ENCODE data around the gene ANGPTL8. TPM values are rescaled to one million over a fixed set of nuclear protein-coding genes. Genes with fewer than 3 reads are reported as not detected.

The ANGPTL8 gene
- total RNA-seq, 1 donor from 2014 or later, result not detected

DNA sequence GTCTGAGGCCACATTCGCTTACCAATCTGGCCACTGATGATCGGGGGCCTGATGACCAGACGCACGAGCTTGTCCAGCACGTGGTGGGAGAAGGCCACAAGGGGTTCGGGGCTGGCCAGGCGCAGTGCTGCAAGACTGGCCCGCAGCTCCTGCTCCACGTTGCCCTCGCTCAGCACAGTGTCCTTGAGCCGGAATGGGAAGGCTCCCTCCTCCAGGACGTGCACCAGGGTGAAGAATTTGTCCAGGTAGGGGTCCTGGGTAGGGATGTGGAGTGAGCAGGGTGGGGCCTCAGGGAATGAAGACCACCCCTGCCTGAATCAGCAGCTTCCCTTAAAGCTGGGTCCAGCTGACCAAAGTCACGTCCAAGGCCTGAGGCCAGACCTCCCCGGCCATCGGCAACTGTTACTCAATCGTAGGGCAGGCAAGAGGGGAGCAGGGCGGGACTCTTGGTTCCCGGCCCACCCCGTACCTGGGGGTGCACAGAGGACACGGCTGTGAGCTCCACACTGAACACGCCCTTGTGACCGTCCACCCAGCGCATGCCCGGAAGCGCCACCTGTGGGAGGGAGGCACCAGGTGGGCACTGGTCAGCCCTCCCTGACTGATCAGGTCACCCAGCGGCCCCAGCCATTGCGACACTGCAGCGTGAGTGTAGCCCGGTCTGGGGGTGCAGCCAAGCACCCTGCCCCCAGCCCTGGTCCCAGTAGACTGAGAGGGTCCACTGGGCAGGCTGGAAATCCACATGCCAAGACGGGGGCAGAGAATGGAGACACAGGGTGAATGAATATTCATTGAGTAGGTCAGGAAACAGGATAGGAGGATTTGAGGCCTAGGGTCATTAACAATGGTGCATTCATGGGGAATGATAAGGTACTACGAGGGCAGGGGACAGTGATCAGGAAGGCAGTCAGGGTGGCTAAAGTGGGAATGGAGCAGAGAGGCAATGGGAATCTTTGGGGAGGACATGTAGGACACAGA lies 2.8 kb upstream of the ANGPTL8 start:
- DNase-seq, result no peak

DNA sequence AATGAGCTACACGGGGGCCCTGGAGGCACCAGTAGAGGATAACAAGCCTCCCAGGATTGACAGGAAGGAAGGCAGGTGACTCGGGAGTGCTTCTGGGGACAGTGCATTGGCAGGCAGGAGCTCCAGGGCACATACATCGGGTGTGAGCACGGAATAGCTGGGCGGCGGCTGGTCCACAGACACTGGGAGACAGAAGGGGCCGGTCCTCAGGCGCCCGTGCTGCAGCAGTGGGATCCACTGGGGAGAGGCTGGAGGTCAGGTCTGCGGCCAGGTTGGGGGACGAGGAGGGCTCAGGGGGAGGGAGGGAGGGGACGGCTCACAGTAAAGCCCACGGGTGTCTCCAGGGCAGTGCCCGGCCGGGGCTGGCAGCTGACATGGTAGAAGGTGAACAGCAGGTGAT lies 2.1 kb upstream of the ANGPTL8 start:
- no peak for DNase-seq

DNA sequence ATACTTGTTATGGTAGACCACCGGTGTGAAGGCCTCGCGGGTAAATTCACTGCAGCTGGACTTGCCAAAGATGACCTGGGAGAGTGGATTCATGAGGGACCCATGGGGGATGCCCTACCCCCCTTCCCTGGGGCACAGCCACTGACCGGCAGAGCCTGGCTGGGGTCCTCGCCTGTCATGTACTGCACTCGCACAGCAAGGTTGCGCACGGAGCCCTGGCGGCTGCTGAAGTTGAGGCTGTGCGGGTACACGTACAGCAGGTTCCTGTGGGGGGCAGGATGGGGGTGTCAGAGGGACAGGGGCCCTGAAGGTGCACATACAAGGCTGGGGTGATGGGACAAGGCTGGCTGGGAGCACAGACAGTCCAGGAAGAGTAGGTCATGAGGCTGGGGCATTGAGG lies 1.4 kb upstream of the ANGPTL8 start:
- no peak for DNase-seq

DNA sequence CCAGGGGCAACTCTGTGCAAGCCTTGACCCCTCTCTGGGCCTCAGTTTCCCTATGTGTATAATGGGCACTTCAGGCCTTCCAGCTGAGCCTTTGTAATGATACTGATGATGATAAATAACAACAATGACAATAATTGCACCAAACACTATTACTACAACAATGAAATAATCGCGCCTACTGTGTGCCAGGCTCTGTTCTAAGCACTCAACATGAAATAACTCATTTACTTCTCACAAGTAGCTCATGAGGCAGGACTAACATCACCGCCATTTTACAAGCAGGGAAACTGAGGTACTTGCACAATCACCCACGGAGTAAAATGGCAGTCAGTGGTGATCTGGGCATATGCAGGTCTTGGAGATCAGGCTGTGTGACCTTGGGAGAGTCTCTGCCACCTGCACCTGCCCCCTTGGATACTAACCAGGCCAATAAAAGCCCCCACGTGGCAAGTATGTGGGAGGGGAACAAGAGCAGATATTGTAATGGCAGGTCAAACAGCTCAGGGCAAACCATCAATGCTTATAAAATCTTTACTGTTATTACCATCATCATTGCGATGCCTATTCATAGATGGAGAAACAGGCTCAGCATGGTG lies 540 bp upstream of the ANGPTL8 start:
- DNase-seq, result no peak

DNA sequence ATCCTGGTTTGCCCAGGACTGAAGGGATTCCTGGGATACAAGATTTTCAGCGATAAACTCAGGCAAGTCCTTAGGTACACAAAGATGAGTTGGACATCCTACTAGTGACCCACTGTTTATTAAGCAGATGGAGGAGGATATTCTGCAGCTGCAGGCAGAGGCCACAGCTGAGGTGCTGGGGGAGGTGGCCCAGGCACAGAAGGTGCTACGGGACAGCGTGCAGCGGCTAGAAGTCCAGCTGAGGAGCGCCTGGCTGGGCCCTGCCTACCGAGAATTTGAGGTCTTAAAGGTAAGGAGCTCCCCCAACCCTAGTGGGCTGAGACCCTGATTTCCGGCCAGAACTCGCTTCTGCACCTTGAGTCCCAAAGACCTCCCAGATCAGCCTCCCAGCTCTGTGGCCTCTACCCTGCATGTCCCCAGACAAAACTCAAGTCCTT lies 607 bp downstream of the ANGPTL8 start:
- no peak for DNase-seq

DNA sequence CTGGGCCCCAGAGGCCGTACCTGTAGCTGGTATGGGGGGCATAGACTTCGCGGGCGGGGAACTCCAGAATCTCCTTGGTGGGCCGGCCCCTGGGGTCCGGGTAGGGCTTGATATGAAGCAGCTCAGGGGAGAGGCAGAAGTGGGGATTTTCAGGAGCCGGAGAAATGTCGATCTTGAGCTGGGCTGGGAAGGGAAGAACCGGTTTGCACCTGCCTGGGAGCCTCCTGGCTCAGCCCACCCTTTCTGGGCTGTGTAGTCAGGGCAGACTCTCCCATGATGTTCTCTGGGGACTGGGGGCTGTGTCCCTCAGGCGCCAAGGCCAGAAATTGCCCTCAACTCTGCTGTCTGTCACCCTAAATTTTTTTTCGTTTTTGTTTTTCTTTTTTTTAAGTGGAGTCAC lies 2.6 kb downstream of the ANGPTL8 start:
- DNase-seq, result no peak

DNA sequence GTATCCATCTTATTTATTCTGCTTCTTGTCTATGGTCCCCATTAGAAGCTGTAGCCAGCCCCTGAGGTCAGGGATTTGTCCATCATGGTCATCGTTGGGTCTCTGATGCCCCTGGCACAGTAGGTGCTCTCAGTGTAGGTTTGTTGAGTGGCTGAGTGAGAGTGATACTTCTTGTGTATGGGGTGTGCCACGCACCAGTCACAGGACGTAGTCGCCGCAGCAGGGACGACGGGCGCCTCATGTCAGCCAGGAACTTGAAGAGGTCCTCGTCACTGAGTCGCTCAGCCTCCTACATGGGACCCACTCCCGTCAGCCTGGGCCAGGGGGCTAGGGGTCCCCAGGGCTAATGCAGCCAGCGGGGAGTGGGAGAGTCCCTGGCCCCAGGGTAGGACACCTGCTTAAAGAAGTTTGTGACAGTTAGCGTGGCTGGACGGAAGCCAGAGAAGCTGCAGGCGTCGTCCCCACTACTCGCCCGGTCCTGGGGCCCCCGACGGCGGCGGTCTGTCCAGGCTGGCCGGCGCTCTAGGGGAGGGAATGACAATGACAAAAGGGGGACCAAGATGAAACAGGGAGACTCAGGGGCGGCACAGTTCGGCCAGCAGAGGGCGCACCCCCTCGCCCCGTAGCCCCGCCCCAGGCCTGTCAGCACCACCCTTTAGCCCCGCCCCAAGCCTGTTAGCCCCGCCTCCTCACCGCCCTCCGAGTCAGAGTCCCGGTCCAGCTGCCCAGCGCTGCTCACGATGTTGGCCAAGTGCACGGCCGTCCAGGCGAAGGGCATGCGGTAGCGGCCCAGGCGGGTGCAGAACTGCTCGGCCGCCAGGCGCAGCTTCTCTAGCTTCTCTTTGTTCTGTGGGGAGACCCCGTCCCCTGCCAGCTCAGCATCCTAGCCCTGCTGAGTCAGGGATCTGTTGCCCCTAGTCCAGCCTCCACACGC lies 3.7 kb downstream of the ANGPTL8 start:
- peak; percentile 83 for DNase-seq

DNA sequence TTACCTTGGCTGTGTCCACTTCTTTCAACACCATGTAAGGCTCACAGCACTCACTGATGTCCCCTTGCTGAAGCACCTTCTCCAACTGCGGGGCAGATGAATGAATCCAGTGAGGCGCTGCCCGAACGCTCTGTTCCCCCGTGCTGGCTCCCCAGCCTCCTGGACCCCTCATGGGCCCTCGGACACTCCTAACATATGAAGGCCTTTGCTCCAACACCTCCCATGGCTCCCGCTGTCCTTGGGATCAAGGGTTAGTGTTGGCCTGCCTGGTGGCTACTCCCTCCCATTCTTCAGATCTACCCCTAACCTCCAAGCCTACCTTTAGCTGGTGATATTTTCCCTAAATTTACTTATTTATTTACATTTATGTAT lies 4.4 kb downstream of the ANGPTL8 start:
- no peak for DNase-seq

DNA sequence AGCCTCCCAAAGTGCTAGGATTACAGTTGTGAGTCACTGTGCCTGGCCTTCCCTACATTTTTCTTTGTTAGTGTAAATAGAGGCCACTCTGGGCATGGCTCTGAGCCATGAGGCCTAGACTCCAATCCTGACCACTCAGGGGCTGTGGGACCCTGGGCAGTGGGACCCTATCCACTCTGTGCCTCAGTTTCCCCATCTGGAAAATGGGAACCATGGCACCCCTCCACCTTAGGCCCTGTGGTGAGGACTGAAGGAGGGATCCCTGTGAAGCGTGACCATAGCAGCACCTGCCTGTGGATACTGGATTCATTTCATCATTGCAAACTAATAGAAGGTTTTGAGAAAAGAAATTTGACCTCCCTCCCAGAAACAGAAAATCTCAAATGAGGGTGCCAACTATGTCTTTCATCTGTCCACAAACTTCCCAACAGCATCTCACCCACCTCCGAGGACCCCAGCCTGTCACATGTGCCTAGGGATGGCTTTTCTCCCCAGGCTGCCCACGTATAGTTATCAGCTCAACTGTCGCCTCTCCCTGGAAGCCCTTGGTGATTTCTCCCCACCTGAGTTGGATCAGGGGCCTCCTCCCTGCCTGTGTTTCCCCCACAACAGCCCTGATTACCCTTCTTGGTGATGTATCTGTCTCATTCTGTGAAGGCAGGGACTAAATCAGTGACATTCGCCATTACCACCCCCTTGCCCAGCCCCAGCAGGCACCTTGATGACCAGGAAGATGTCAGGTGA lies 5.6 kb downstream of the ANGPTL8 start:
- no peak for DNase-seq

DNA sequence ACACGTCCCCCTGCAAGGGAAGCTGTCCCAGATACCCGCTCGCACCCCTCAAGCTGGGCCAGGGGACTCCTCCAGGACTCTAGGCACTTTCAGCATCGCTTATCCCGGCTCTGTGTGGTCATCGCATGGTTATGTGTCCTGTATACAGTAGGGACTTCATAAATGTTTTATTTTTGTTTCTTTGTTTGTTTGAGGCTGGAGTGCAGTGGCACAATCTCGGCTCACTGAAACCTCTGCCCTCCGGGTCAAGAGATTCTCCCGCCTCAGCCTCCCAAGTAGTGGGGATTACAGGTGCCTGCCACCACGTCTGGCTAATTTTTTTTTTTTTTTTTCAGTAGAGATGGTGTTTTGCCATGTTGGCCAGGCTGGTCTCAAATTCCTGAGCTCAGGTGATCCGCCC lies 7.5 kb downstream of the ANGPTL8 start:
- no peak for DNase-seq

DNA sequence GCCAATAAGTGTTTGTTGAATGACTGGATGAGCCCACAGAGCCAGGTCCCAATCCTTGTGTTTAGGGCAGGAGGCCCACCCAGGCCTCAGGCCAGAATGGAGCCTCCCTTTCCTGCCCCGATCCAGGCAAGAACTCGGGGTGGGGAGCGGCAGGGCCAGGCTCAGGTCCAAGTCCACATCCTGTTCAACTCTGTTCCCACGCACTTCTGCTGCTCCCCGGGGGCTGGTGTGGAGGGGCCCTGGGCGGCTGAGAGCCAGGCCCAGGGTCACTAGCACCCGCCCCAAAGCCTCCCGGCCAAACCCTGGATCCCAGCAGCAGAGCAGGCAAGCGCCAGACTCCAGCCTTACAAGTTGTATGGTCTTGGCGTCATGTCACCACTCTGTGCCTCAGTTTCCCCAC lies 8.0 kb downstream of the ANGPTL8 start:
- DNase-seq, result no peak

DNA sequence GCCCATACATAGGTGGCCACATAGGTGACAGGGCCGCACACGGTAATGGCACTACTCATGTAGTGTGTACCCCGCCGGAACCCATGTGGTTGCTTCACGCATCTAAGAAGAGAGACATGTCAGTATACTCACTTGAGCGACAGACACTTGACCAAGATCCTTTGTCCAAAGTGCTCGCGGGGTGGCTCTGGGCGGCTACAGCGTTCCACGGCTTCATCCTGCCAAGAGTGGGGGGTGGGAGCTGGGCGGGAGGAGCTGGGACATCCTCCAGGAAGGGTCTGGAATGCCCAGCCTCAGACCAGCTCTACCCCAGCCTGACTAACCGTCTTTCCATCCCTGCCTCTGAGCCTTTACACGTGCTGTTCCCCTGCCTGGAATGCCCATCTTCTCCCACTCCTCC lies 8.5 kb downstream of the ANGPTL8 start:
- no peak for DNase-seq

DNA sequence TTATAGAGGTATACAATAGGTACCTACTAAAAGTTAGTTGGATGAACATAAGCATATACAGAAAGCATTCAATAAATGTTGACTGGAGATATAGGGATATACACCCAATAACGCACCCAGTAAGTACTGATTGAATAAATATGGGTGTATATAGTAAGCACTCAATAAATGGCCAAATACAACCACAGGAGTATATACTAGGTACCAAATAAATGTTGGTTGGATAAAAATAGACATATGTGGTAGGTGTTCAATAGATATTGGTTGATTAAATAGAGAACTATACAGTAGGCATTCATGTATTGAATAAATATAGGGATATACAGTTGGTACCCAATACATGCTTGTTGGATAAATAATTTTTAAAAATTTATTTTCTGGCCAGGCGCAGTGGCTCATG lies 9.4 kb downstream of the ANGPTL8 start:
- no peak for DNase-seq

DNA sequence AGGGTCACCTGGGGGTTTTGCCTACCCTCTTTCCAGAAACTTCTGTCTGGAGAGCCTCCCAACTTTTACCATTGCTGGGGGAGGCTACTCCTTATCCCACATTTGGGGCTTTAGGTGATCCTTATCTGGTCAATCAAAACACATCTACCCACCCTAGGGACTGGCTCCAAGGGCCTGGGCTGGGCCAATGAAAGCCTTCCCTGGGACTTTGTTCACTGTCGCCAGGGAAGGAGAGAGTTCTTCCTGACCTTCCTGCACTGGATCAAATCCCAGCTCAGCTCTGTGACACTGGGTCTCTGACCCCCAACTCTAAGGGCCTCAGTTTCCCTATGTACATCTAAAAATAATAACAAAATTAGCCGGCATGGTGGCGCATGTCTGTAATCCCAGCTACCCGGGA lies 11.8 kb downstream of the ANGPTL8 start:
- no peak for DNase-seq

DNA sequence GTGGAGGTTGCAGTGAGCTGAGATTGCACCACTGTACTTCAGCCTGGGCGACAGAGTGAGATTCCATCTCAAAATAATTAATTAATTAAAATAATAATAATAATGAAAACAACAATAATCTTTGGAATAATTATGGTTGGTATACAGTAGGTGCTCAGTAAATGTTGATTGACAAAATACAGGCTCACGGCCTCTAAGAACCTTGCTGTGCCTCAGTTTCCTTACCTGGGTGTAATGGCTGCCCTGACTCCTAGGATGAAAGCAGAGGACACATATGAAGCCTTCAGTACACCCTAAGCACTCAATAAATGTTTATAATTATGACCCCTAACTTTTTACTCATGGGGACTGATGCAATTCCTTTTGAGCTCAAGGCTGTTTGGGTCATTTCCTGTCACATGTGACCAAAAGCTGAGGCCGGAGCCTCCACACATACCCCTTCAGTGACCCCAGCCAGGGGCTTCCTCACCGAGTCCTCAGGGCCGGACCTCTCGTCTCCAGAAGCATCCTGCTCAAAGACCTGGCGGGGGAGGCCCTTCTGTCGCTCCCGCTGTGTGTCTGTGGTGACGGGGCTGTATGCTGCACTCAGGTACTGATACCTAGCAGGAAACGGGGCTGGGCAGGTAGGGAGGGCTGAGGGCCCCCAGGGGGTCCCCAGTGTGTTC lies 12.4 kb downstream of the ANGPTL8 start:
- DNase-seq, result no peak

DNA sequence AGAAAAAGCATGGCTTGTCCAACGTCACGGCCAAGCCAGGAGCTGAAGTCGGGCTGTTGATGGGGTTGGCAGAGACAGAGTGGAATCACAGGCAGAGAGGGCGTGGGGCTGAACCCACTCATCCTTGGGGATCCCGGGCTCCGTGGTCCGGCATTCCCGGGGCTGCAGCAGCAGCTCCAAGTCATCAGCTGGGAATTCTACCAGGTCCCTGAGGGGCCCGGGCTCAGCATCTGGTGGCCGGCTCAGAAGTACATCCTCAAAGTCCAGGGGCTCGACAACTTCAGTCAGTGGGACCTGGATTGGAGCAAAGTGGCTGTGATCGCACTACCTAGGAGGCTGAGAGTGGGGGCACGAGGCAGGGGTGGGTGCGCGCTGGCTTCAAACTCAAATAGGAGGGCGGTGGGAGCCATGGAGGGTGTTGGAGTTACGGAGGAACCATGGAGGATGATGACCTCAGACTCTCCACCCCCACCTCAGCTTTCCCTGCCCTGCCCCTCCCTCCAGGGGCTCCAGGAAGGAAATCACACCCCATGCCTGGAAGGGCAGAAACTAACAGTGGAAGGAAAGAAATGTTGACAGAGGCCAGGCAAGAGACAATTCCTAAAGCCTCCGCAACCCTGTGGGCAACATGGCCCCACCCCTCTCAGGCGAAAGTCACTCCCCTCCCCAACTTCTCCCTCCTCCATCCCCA lies 13.4 kb downstream of the ANGPTL8 start:
- no peak for DNase-seq

DNA sequence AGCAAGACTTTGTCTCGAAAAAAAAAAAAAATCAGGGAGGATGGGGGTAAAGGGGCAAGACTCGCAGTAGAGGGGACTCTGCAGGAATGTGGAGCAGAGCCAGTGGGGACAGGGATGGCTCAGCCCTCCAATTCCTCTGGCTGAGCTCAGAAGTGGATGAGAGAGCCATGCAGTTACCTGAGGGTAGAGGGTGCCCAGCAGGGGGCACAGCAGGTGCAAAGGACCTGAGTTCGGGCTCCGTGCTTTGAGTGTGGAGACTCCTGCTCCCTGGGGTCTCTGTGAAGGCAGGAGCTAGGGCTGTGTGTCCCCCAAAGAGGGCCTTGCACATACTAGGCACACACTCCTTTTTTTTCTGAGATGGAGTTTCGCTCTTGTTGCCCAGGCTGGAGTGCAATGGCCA lies 15.2 kb downstream of the ANGPTL8 start:
- DNase-seq, result no peak

DNA sequence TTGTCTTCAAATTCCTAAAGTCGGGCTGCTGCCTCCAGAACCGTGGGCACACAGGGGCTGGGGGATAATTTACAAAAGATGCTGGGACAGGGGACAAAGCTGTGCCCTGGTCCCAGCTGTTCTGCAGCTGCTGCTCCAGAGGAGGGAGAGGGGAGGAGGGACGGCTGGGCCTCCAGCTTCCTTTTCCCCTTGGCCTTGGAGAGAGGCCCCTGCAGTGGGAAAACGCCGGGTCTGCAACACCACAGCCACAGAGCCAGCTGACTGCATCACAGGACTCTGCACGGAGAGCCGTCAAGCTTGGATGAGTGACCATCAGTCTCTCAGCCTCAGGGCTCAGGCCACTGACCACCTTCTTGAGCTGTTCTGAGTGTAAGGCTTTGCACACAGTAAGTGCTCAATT lies 16.8 kb downstream of the ANGPTL8 start:
- no peak for DNase-seq

DNA sequence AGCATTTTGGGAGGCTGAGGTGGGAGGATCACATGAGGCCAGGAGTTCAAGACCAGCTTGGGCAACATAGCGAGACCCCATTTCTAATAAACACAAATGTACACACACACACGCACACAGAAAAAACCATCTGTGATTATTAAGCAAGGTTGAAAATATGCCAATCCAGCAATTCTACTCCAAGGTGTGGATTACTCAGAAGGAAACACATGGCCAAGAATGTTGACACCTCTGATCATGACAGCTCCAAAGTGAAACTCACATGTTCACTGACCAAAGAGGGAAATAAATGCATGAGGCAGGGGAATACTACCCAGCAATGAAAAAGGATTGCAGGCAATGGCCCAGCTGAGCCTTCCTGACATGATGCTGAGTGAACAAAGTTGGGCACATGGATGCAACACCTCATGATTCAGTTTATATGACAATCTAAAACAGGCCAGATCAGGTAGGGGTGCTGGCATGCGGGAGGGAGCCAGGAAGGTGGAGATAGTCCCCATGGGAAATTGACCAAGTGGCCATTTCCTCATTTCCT lies 18.5 kb downstream of the ANGPTL8 start:
- no peak for DNase-seq

DNA sequence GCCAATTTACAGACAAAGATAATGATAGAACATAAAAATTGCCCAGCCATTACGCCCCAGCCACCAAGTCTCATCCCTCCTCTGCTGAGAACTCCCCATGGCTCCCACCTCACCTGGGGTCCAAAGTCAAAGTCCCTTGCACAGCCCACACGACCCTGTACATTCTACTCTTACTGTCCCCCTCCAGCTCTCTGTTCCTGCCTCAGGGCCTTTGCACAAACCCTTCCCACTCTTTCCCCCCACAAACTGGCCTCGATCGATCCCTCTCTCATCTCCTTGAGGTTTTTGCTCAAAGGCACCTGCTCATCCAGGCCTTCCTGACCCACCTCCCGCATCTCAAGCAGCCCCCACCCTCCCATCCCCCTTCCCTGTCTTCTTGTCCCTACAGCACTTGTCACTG lies 21.6 kb downstream of the ANGPTL8 start:
- no peak for DNase-seq

Measured in occipital lobe (tissue), 2 donors.